HG02678 (cell line): ENCODE results near the gene ZNF469.
"Not testable (repeated sequence)": the region's sequence is repeated elsewhere in the genome, so short reads cannot be mapped to it uniquely, and the experiment has no call there.

Source experiments
- ATAC-seq: cut with Tn5 transposase; IDR thresholded peaks from one replicate; pipeline ENCODE4 v1.9.1; 2021; ENCODE audit warnings: mild to moderate bottlenecking, moderate library complexity; ENCODE audit not compliant: unreplicated experiment

ZNF469 gene

GRCh38 chr16:88356727-88357199, 26.0 kb upstream of the ZNF469 start:
- no peak for ATAC-seq

- ATAC-seq = no peak
Observed at GRCh38 chr16:88357317-88358022, 25.3 kb upstream of the ZNF469 start.

- no peak for ATAC-seq
Observed at GRCh38 chr16:88358023-88358420, 24.7 kb upstream of the ZNF469 start.

- ATAC-seq = no peak
Observed at GRCh38 chr16:88359008-88359407, 23.8 kb upstream of the ZNF469 start.

- ATAC-seq = not testable (repeated sequence)
Observed at GRCh38 chr16:88360401-88360800, 22.4 kb upstream of the ZNF469 start.

- ATAC-seq = no peak
Observed at GRCh38 chr16:88360999-88361398, 21.8 kb upstream of the ZNF469 start.

- ATAC-seq = no peak
Observed at GRCh38 chr16:88361775-88362174, 21.0 kb upstream of the ZNF469 start.

- ATAC-seq = no peak
Observed at GRCh38 chr16:88363239-88363891, 19.4 kb upstream of the ZNF469 start.

GRCh38 chr16:88365244-88365865, 17.4 kb upstream of the ZNF469 start:
- no peak for ATAC-seq

GRCh38 chr16:88366032-88366703, 16.6 kb upstream of the ZNF469 start:
- no peak for ATAC-seq

- no peak for ATAC-seq
Observed at GRCh38 chr16:88366704-88367047, 16.1 kb upstream of the ZNF469 start.

- no peak for ATAC-seq
Observed at GRCh38 chr16:88367560-88367959, 15.2 kb upstream of the ZNF469 start.

GRCh38 chr16:88368036-88368435, 14.7 kb upstream of the ZNF469 start:
- ATAC-seq = no peak

GRCh38 chr16:88368994-88369393, 13.8 kb upstream of the ZNF469 start:
- no peak for ATAC-seq

GRCh38 chr16:88369447-88370008, 13.2 kb upstream of the ZNF469 start:
- ATAC-seq = no peak

GRCh38 chr16:88370365-88370764, 12.4 kb upstream of the ZNF469 start:
- no peak for ATAC-seq

- ATAC-seq = no peak
Observed at GRCh38 chr16:88372522-88372921, 10.2 kb upstream of the ZNF469 start.

GRCh38 chr16:88373211-88373610, 9.5 kb upstream of the ZNF469 start:
- ATAC-seq = no peak

- ATAC-seq = no peak
Observed at GRCh38 chr16:88373927-88374492, 8.7 kb upstream of the ZNF469 start.

GRCh38 chr16:88374736-88375135, 8.0 kb upstream of the ZNF469 start:
- ATAC-seq = no peak
